Skeletal muscle tissue (tissue), 4 donors: ENCODE results near the gene IFT22. TPM values are rescaled to one million over a fixed set of nuclear protein-coding genes. Genes with fewer than 3 reads are reported as not detected.
"Not testable (repeated sequence)": the region's sequence is repeated elsewhere in the genome, so short reads cannot be mapped to it uniquely, and the experiment has no call there.

Experiments used
- H3K27ac ChIP-seq: one replicate; pipeline ENCODE4 v1.7.0; 2013; ENCODE audit warnings: mild to moderate bottlenecking, low read depth, low read length, inconsistent platforms
- H3K27me3 ChIP-seq, 3 donors: one replicate each; pipeline ENCODE4 v1.7.0; 2013; ENCODE audit warnings: low read length in 3 of 3; ENCODE audit not compliant: control insufficient read depth in 3 of 3, insufficient read depth in 3 of 3
- H3K36me3 ChIP-seq, 3 donors: one replicate each; pipeline ENCODE4 v1.7.0; 2013; ENCODE audit warnings: low read length in 3 of 3; ENCODE audit not compliant: control insufficient read depth in 3 of 3, insufficient read depth in 3 of 3
- H3K4me1 ChIP-seq, 3 donors: one replicate each; pipeline ENCODE4 v1.7.0; 2013; ENCODE audit warnings: low read length in 3 of 3, mild to moderate bottlenecking in 3 of 3; ENCODE audit not compliant: control insufficient read depth in 3 of 3, insufficient read depth in 3 of 3
- H3K4me3 ChIP-seq, 3 donors: one replicate each; pipeline ENCODE4 v1.7.0; 2013; ENCODE audit warnings: low read length in 3 of 3
- H3K9ac ChIP-seq, 3 donors: one replicate each; pipeline ENCODE4 v1.7.0; 2013; ENCODE audit warnings: low read length in 3 of 3, mild to moderate bottlenecking in 3 of 3, moderate library complexity in 2 of 3, low read depth in 1 of 3
- H3K9me3 ChIP-seq, 3 donors: one replicate each; pipeline ENCODE4 v1.7.0; 2013; ENCODE audit warnings: low read length in 3 of 3; ENCODE audit not compliant: control insufficient read depth in 3 of 3
- total RNA-seq: library from RNA; depleted of rRNA; stranded (reverse); fragments of >200 nt; gene quantifications from one replicate; pipeline ENCODE4 v1.2.3, GENCODE V29; 2014
- donor health status: Osteomylitis.

IFT22 gene
- total RNA-seq, 1 donor from 2014 or later = 17.2 TPM

DNA sequence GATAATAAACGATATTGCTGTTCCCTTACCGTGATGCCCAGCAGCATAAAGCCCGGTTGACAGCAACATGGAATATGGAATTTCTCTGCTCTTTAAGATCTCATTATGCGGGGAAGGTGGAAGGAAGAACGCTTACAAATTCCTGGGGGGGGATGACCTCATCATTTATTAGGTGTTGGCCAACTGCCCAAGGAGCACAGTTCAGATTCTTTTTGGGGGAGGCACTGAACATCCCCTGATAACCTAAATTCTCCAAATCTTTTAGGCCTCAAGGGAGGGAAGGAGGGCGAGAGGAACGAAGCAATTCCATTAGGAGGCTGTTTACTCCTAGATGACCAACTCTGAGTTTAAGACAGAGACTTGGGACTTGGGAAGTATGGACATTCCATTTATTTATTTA, 35.8 kb upstream of the IFT22 start:
- H3K27ac ChIP-seq = no peak overlapping the region
- H3K27me3 ChIP-seq = peaks cover 2 to 4% (median 3%) of the 10 kb centered on the region in 3 donors
- no peak overlapping the region for H3K4me3 ChIP-seq
- H3K9me3 ChIP-seq = no peaks in the 10 kb centered on the region
- H3K9ac ChIP-seq = no peak overlapping the region
- H3K36me3 ChIP-seq = no peaks in the 10 kb centered on the region
- H3K4me1 ChIP-seq = no peaks in the 10 kb centered on the region

DNA sequence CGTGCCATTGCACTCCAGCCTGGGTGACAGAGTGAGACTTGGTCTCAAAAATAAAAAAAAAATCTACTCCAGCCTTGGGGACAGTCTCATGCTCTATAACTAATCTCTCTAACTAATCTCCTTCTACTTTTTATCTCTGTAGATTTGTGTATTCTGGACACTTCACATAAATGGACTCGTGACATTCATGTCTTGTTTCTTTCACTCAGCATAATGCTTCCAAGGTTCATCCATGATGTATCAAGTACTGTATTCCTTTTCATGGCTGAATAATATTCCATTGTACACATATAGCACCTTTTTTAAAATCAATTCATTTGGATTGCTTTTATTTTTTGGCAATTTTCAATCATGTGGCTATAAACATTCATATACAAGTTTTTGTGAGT, 31.3 kb upstream of the IFT22 start:
- Histone ChIP-seq H3K27ac (no peak overlapping the region), H3K9ac (no peak overlapping the region), H3K27me3 (peaks cover 0 to 11% (median 8%) of the 10 kb centered on the region in 3 donors), H3K4me1 (no peaks in the 10 kb centered on the region), H3K9me3 (no peaks in the 10 kb centered on the region), H3K36me3 (no peaks in the 10 kb centered on the region), H3K4me3 (no peak overlapping the region)

DNA sequence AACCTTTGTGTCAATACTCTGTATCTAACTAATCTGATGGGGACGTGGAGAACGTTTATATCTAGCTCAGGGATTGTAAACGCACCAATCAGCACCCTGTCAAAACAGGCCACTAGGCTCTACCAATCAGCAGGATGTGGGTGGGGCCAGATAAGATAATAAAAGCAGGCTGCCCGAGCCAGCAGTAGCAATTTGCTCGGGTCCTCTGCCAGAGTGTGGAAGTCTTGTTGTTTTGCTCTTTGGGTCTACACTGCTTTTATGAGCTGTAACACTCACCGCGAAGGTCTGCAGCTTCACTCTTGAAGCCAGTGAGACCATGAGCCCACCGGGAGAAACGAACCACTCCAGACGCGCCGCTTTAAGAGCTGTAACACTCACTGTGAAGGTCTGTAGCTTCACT, 27.7 kb upstream of the IFT22 start:
- H3K36me3 ChIP-seq, H3K4me1 ChIP-seq, H3K9ac ChIP-seq, H3K27ac ChIP-seq, H3K9me3 ChIP-seq, H3K4me3 ChIP-seq: not testable (repeated sequence)
- peaks cover 0 to 11% (median 10%) of the 10 kb centered on the region in 3 donors for H3K27me3 ChIP-seq

DNA sequence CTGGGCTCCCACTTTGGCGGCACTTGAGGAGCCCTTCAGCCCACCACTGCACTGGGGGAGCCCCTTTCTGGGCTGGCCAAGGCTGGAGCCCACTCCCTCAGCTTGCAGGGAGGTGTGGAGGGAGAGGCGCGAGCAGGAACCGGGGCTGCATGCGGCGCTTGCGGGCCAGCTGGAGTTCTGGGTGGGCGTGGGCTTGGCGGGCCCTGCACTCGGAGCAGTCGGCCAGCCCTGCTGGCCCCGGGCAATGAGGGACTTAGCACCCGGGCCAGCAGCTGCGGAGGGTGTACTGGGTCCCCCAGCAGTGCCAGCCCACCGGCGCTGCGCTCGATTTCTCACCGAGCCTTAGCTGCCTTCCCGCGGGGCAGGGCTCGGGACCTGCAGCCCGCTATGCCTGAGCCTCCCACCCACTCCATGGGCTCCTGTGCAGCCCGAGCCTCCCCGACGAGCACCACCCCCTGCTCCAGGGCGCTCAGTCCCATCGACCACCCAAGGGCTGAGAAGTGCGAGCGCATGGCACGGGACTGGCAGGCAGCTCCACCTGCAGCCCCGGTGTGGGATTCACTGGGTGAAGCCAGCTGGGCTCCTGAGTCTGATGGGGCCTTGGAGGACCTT, 26.9 kb upstream of the IFT22 start:
- H3K27me3 ChIP-seq = not testable (repeated sequence)

DNA sequence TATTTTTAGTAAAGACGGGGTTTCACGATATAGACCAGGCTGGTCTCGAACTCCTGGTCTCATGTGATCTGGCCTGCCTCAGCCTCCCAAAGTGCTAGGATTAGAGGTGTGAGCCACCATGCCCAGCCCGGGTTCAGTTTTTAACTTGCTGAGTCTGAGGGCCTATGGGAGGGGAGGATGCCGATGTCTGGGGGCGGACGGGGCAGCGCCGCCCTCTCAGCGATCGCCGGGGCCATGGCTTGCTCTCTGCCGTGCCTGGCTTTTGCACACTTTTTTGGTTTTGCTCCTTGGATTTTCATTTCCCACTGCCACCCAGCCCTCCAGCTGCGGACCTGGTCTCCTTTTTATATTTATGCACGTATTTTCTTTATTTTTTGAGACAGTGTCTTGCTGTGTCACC, 25.9 kb upstream of the IFT22 start:
- Histone ChIP-seq H3K27me3 (peaks cover 0 to 10% (median 7%) of the 10 kb centered on the region in 3 donors), H3K9ac (no peak overlapping the region), H3K36me3 (no peaks in the 10 kb centered on the region), H3K27ac (no peak overlapping the region), H3K4me3 (no peak overlapping the region), H3K4me1 (no peaks in the 10 kb centered on the region), H3K9me3 (no peaks in the 10 kb centered on the region)

More for the DNA sequence above, 26.9 kb upstream of the IFT22 start:
- H3K36me3 ChIP-seq, H3K9ac ChIP-seq, H3K4me1 ChIP-seq, H3K27ac ChIP-seq, H3K4me3 ChIP-seq, H3K9me3 ChIP-seq: not testable (repeated sequence)

DNA sequence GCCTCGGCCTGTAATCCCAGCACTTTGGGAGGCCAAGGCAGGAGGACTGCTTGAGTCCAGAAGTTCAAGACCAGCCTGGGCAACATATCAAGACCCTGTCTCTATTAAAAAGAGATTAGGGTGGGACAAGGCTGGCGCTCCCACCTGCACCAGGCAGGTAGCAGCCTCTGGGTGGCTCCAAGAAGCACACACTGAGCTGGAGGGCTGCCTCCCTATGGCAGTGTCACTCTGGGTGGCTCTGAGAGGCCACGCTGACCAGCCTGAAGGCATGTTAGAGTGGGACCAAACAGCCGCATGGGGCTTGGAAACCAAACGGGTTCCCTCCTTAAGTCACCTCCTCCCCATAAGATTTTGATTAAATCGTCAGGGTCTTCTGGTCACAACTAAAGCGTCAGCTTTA, 21.3 kb upstream of the IFT22 start:
- Histone ChIP-seq H3K9me3 (no peaks in the 10 kb centered on the region), H3K4me3 (no peak overlapping the region), H3K4me1 (no peaks in the 10 kb centered on the region), H3K36me3 (no peaks in the 10 kb centered on the region), H3K9ac (no peak overlapping the region), H3K27me3 (peaks cover 0 to 1% (median 0%) of the 10 kb centered on the region in 3 donors), H3K27ac (no peak overlapping the region)

DNA sequence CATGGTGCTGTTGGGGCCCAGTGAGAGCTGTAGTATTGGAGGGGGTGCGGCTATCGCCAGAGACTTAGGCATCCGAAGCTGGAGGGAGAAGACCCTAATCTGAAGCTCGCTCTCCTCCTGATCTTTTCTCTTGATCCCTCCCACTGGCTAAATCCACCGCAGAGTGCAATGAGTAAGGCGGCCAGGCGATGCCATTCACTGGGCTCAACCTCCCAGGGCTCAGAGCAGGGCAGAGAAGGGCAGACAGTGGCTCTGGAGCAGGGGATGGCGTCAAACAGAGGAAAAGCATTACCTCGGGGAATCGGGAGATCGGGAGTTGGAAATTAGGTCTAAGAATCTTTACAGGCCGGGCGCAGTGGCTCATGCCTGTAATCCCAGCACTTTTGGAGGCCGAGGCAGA, 18.8 kb upstream of the IFT22 start:
- H3K9me3 ChIP-seq = no peaks in the 10 kb centered on the region
- no peaks in the 10 kb centered on the region for H3K36me3 ChIP-seq
- H3K4me1 ChIP-seq = no peaks in the 10 kb centered on the region

DNA sequence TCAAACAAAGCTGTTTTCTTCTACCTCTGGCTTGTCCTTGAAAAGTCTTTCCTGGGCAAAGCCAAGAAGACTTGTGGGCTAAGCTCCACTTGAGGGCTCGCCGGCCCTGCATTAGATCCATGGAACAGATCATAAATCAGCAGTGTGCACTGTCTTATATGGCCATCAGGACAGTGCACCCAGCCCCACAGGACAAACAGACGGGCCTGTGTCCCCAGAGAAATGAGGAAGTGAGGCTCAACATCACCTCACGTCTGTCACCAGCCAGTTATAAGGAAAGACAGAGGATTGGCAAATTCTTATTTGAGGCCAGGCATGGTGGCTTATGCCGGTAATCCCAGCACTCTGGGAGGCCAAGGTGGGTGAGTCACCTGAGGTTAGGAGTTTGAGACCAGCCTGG, 12.3 kb upstream of the IFT22 start:
- no peaks in the 10 kb centered on the region for H3K4me1 ChIP-seq
- no peaks in the 10 kb centered on the region for H3K9me3 ChIP-seq
- no peaks in the 10 kb centered on the region for H3K36me3 ChIP-seq
- no peak overlapping the region for H3K4me3 ChIP-seq
- H3K27me3 ChIP-seq = peaks cover 3 to 11% (median 3%) of the 10 kb centered on the region in 3 donors
- no peak overlapping the region for H3K27ac ChIP-seq
- H3K9ac ChIP-seq = no peak overlapping the region

More for the DNA sequence above, 18.8 kb upstream of the IFT22 start:
- Histone ChIP-seq H3K27me3 (no peaks in the 10 kb centered on the region), H3K9ac (no peak overlapping the region), H3K4me3 (no peak overlapping the region), H3K27ac (no peak overlapping the region)

DNA sequence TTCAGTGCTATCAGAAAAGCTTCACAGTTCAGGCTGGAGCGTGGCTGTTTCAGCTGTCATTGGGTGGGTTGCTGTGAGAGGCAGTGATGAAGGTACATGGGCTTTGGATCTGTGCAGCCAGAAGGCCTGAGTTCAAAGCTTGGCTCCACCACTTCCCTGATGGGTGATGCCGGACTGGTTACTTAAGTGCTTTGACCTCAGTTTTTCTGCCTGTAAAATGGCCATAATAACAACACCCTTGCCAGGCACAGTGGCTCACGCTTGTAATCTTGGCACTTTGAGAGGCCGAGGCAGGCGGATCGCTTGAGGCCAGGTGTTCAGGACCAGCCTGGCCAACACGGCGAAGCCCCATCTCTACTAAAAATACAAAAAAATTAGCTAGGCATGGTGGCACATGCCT, 10.4 kb upstream of the IFT22 start:
- Histone ChIP-seq H3K9ac (no peak overlapping the region), H3K4me1 (no peaks in the 10 kb centered on the region), H3K27me3 (peaks cover 8 to 11% (median 8%) of the 10 kb centered on the region in 3 donors), H3K36me3 (no peaks in the 10 kb centered on the region), H3K27ac (no peak overlapping the region), H3K4me3 (no peak overlapping the region), H3K9me3 (no peaks in the 10 kb centered on the region)

DNA sequence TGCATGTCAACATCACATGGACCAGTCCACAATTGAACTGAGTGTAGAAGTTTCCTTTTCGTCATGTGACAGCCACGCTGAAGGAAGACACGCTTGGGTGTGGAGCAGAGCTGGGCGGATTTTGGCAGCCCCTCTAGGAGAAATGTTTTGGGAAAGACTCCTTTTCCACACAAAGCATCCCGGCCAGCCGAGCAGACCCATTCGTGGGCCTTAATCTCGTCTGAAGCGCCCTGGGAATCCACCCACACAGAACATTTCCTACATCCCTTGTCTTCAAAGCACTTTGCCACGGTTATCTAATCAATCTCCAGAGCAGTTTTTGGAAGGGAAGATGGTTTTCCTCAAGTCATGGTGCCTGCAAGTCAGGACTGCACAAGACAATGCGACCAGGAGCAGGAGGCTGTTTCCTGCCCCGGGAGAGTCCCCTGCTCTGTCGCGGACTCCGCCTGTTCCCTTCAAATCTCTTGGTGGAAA, 8.4 kb upstream of the IFT22 start:
- no peaks in the 10 kb centered on the region for H3K9me3 ChIP-seq
- peaks cover 8 to 14% (median 8%) of the 10 kb centered on the region in 3 donors for H3K27me3 ChIP-seq
- no peak overlapping the region for H3K4me3 ChIP-seq
- no peaks in the 10 kb centered on the region for H3K4me1 ChIP-seq
- H3K36me3 ChIP-seq = no peaks in the 10 kb centered on the region
- no peak overlapping the region for H3K9ac ChIP-seq
- H3K27ac ChIP-seq = no peak overlapping the region
